Stimulated activated naive CD4-positive, alpha-beta T cell treated with Interleukin-2 at 50 U/mL for 16 hours (primary cell): ENCODE data around the gene MASP2.
"Not testable (repeated sequence)": the region's sequence is repeated elsewhere in the genome, so short reads cannot be mapped to it uniquely, and the experiment has no call there.

ENCODE experiments used
- DNase-seq: peaks from one replicate; lab custom pipeline; 2025; lab: John Stamatoyannopoulos, UW

Gene MASP2

DNA sequence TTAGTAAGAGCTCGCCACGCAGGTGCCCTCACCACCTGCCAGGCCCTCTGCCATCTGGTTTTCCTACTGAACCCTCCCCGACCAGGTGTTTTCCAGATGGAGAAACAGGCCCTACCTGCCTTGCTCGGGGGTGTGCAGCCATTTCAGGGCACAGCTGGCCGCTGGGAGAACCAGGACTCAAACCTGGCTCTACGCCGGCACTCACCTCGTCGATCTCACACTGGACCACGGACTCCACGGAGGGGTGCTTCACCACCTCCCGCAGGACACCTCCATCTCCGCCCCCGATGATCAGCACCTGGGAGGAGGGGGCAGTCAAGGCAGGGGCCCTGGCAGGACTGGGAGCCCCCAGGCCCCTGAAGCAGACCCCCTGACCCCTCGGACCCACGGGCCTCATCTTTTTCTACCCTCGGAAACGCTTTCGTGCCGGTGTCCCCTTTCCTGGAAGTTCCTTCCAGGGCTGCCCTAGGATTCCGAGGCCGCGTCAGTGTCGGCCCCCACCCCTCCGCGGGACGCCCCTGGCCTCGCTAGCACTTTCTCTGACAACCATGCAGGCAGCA is 11.6 kb upstream of the MASP2 start:
- DNase-seq: no peak

DNA sequence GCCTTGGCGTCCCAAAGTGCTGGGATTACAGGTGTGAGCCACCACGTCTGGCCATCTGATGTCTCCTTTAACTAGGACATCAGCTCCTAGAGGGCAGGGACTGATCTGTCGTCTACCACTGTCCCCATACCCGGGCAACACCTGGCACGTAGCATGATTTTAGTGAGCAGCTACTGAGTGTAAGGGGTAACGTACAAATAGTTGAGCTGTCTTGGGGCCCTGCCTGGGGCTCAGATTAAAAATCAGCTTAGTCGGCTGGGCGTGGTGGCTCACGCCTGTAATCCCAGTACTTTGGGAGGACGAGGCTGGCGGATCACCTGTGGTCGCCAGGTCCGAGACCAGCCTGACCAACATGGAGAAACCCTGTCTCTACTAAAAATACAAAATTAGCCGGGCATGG is 11.0 kb upstream of the MASP2 start:
- no peak for DNase-seq

DNA sequence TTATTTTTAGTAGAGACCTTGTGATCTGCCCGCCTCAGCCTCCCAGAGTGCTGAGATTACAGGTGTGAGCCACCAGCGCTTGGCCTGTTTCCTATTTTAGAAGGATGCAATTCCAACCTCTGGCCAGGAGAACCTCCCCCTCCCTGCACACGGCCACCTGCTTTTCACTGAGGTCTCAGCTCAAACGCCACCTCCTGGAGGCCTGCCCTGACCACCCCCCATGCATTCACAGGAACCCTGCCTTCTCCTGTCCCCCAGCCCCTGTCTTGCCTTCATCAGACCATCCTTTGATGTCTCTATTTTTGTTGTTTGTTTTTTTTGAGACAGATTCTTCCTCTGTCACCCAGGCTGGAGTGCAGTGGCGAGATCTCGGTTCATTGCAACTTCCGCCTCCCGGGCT is 10.4 kb upstream of the MASP2 start:
- no peak for DNase-seq

DNA sequence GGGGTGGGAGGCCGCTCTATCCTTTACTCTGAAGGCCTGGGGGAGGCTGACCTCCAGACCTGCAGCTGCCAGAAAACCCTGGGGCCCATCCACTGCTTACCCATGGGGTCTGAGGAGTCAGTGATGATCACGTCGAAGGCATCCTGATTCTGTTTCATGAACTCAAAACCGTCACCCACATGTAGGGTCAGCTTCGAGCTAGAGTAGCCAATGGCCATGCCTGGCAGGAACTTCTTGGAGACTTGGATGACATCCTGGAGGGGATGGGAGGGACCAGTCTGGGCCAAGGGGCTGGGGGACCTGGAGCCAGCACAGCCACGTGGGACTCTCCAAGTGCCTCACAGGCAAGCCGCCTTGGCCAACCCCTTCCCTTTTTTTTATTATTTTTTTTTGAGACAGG is 9.5 kb upstream of the MASP2 start:
- DNase-seq: no peak

DNA sequence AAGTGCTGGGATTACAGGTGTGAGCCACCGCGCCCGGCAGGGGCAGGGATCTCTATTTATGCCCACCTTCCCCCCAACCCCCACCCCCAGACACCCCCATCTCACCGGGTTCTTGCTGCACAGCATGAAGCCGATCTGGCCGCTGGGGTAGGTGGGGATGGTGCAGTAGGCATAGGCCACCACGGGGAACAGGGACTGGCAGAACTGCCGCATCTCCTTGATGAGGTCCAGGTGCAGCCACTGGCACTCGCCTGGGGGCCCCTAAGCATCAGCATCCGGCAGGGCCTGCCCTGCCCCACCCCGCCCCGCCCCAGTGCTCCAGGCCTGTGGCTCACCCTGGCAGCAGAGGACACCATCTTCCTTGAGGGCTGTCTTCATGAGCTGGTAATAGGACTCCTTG is 8.6 kb upstream of the MASP2 start:
- DNase-seq: no peak

DNA sequence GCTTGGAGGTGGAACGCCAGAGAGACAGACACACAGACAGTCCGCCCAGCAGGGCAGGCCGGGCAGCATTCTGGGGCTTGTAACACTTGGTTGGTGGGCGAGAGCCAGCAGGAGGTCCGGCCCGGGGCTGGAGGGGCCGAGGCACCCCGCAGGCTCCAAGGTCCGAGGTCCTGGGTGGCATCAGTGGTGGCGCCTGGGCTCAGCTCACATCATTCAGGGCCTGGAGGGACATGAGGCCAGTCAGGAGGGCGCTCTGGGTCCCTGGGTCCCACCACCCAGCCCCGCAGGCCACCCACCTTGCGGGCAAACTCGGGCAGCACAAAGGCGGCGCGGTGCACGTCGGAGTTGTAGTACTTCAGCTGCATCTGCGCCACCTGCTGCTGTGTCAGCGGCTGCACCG is 7.6 kb upstream of the MASP2 start:
- DNase-seq: no peak

DNA sequence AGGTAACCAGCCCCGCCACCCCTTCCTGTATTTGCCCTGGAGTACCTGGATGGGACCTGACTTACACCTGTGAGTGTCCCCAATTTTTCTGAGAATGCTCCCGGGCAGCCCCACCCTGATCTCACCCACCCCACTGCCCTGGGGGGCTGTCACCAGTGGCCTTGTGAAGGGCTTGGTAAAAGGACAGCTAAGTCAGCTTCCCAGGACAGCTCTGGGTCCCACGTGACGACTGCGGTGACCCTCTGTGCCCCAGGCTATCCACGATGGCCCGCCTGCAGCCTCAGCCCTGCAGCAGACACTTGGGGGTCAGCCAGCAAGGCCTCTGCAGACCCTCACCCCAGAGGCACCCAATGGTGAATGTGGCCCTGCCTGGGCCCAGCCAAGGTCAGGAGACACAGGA is 7.1 kb upstream of the MASP2 start:
- no peak for DNase-seq

DNA sequence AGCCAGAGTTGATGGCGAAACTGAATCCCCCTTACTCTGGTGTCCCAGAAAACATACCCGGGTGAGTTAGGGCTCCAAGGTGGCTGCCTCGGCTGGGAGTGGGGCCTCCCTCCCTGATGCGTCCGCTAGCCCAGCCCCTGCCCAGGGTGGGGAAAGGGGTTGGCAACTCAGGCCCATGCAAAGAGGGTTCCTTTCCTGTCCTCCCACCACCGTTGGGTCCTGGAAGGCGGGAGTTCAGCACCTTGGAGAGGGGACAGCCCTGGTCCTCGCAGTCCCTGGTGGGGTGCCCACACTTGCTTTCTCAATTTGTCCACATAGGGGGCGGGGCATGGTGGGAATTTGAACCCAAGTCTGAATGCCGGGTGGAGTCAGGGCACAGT is 6.7 kb upstream of the MASP2 start:
- DNase-seq: no peak

DNA sequence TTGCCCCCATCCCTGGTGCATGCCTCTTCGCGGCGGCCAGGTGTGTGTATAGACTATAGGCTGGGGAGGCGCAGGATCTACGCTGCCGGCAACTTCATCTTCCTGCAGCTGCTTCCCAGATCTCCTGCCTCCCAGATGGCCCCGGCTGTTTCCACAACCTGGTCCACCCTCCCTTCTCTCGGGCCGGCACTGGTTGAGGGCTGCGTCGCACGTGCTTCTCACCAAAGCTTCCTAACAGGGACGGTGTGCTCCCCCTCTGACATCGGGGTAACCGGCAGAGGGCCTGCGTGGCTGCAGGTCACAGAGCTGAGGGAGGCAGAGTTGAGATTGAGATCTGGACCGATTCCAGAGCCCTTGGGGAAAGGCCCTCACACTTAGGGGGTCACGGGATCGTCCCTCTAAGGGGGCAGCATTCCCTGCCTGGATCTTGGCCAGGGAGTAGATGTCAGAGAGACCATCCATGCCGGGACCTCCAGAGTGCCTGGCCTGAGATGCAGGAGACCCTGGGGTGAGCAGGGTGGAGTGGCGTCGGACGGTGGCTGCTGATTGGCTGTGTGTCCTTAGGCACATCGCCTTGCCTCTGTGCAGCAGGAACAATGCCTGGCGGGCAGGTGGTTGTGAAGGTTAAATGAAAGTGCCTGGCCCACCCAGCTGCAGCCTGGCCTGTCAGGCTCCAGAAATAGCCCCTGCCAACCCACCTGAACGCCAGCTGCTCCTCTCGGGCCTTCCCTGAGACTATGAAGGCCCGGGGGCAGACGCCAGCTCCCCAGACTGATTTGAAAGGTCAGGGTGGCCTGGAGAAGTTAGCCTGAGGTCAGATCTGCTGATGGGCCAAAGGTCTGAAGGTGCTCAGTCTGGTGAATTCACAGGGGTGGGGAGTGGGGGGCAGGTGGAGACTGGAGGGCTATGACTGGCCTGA is 6.1 kb upstream of the MASP2 start:
- no peak for DNase-seq

DNA sequence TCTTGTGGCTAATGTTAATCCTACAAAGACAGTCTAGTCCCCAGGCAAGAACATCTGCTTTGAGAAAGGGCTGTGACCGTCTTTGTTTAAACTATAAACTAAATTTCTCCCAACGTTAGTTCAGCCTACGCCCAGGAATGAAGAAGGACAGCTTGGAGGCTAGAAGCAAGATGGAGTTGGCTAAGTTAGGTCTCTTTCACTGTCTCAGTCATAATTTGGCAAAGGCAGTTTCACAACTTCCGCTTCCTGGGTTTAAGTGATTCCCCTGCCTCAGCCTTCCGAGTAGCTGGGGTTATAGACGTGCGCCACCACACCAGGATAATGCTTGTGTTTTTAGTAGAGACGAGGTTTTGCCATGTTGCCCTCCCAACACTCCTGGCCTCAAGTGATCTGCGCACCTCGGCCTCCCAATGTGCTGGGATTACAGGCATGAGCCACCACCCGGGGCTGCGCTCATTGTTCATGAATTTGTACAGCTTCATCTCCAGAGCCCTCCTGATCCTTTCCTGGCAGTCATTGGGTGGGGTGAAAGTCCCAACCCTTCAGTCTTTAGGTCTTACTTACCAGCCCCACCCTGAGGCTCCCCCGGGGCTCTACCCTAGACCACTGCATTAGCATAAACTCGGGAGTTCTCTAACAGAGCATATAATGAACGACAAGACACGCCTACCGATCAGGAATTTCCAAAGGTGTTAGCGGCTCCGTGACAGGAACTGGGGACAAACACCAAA is 4.9 kb upstream of the MASP2 start:
- no peak for DNase-seq

DNA sequence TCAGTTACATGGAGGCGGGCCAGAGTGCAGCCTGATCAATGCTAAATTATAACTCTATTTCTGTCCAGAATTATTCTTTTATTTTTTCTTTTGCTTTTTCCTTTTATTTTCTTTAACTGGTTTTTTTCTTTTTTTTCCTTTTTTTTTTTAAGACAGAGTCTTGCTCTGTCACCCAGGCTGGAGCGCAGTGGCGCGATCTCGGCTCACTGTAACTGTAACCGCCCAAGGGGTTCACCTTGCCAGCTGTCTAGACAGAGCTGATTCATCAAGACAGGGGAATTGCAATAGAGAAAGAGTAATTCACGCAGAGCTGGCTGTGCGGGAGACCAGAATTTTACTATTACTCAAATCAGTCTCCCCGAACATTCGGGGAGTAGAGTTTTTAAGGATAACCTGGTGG is 4.1 kb upstream of the MASP2 start:
- not testable (repeated sequence) for DNase-seq

DNA sequence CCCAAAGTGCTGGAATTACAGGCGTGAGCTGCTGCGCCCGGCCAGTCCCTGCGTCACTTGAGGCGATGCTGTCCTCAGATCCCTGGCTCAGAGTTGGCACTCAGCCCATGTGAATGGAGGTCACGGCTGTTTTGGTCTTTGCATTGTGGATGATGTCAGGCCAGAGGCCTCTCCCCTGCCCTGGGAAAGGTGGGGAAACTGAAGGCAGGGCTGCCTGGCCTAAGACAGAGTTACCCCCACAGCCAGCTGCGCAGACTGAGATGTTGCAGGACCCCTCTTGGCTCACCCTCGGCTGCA is 821 bp downstream of the MASP2 start:
- no peak for DNase-seq

DNA sequence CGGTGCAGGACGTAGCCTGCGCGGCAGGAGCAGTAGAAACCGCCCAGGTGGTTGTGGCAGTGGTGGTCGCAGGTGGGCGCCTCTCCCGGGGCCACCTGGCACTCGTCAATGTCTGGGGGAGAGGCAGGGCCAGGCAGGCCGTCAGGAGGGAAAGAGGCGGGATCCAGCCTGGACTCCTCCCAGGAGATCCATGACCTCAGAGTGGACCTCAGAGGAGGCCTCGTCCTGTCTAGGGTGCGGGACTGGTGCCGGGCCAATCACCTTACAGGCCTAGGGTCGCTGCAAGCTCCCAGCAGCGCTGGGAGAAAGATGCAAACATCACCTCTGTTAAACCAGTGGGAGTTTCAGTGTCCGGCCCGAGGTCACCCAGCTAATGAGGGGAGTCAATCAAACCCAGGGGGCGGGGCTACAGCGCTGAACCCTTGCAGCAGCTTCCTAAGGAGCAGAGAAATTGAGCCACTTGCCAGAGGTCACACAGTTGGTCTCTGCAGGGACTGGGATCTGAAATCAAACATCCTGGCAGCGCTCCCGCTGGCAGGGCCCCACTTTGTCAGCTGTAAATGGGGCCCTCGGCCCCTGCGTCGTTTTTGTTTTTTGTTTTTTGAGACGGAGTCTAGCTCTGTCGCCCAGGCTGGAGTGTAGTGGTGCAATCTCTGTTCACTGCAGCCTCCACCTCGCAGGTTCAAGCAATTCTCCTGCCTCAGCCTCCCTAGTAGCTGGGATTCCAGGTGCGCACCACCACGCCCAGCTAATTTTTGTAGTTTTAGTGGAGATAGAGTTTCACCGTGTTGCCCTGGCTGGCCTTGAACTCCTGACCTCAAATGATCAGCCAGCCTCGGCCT is 1.4 kb downstream of the MASP2 start:
- DNase-seq: no peak

DNA sequence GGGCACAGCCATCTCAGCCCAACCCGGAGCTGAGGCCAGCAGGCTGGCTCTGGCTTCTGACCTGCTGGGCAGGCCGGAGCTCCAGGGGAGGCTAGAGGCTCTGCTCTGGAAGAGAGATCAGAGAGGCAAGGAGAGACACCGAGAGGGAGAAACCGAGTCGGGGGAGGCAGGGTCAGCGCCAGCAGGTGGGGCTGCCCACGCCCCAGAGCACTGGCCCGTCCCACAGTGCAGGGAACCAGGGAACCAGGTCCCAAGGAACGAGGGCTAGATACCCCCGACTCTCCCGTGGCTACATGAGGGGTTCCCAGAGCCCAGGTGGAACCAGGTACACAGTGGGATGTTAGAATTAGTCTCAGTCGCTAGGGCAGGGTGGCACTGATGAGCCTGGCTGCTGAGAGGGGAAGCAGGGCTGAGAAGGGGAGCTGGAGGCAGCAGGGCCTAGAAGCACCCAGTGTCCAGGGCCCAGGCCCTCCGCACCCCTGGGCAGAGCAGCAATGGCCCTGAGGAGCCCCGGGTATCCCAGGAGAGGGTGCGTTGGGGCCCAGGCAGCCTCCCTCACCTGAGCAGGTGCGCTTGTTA is 2.1 kb downstream of the MASP2 start:
- no peak for DNase-seq

DNA sequence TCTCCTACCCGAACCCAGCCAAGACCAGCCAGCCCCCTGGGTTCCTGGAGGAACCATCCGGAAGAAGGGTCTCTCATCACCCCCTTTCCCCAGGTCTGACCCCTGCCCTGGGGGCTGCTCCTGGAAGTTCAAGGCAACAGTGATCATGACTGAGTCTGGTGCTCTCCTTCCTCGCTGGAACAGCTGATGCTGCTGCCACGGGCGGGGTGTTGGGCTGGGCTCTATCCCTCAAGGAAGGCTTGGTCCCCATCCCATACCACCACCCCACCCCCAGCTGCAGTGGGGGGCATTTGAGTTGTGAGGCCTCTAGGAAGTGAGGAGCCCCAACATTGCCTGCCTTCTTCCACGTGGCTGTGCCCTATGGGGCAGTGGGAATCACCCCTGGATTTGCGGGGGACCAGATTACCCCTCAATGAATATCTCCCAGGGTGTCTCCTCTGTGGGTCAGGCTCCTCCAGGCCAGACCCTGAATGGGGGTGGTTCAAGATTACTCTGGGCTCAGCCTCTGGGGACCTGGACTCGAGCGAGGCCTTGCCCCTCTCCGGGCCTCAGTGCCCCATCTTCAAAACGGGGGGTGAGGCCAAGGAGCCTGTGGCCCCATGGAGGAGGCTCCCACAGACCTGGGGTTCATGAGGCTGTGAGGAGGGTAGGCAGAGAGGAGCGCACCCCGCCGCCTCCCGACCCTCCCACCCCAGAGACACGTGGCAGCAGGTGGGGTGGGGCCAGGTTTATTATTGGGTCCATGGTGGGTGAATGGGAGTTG is 2.8 kb downstream of the MASP2 start:
- DNase-seq: no peak

DNA sequence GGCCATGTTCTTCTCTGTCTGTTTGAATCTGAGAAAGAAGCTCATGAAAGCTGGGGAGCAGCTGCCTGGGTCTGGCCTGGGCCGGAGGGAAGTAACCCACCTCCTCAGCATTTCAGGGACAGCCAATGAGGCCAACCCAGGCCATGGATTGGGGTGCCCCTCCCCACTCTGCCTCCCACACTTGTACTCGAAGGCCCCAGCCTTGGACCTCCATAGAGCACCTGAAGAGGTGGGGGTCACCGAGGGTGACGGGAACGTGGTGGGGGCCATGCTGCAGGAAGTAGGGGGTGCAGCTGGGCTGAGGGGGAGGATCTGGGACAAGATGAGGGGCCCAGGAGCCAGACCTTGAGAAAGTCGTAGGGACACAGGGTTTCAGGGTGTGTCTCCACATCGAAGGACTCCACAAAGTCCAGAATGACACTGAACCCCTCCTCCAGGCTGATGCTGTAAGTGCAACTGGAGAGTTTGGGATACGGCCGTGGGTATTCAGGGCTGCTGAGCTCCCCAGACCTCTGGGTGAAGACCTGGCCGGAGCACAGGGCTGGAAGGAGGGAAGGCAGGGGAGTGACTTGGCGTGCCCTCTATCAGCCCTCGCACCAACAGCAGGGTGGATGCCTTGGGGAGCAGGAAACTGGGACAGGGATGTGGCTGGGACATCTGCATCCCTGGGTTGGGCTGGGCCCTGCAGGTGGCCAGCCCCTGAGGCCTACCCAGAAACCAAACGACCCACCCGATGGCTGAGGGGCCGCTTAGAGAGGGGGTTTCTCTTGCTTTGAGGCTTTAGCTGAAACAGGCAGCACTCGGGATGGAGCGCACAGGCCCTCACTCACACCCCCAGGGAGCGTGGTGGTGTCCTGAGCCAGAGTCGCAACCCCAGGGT is 3.8 kb downstream of the MASP2 start:
- DNase-seq: no peak

DNA sequence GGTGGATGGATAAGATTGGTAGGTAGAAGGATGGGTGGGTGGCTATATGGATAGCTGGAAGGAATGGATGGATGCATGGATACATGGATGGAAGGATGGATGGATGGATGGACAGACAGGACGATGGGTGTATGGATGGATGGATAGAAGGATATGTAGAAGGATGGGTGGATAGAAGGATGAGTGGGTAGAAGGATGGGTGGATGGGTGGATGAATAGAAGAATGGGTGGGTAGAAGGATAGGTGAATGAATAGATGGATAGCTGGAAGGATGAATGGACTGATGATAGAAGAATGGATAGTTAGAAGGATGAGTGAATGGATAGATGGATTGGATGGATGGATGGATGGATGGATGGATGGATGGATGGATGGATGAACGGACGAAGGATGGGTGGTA is 5.0 kb downstream of the MASP2 start:
- no peak for DNase-seq

DNA sequence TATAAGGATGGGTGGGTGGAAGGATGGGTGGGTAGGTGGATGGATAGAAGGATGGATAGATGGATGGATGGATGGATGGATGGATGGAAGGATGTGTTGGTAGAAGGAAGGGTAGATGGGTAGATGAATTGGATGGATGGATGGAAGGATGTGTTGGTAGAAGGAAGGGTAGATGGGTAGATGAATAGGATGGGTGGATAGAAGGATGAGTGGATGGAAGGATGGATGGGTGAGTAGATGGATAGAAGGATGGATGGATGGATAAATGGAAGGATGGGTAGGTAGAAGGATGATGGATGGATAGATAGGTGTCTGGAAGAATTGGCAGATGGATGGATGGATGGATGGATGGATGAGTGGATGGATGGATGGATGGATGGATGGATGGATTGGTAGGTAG is 6.0 kb downstream of the MASP2 start:
- no peak for DNase-seq

DNA sequence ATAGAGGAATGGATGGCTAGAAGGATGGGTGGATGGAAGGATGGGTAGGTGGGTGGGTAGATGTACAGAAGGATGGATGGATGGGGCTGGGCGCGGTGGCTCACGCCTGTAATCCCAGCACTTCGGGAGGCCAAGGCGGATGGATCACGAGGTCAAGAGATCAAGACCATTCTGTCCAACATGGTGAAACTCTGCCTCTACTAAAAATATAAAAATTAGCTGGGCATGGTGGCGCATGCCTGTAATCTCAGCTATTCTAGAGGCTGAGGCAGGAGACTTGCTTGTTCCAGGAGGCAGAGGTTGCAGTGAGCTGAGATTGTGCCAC is 7.0 kb downstream of the MASP2 start:
- not testable (repeated sequence) for DNase-seq

DNA sequence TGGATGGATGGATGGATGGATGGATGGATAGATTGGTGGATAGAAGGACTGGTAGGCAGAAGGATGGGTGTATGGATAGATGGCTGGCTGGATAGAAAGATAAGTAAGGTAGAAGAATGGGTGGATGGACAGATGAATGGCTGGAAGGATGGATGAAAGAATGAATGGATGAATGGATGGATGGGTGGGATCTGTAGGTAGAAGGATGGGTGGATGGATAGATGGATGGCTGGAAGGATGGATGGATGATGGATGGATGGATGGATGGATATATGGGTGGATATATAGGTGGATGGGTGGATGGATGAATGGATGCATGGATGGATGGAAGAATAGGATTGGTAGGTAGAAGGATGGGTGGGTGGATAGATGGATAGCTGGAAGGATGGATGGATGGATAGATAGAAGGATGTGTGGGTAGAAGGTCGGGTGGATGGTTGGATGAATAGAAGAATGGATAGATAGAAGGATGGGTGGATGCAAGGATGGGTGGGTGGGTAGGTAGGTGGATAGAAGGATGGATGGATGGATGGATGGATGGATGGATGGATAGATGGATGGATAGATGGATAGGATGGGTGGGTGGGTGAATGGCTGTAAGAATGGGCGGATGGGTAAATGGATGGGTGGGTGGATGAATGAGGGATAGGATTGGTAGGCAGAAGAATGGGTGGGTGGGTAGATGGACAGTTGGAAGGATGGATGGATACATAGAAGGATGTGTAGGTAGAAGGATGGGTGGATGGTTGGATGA is 7.5 kb downstream of the MASP2 start:
- no peak for DNase-seq
